K562 (cell line): ENCODE measurements around the gene PRCC. TPM values are rescaled to one million over a fixed set of nuclear protein-coding genes. Genes with fewer than 3 reads are reported as not detected.

Experiments used
- ARHGAP35 ChIP-seq: fragments of 450-650 bp; IDR thresholded peaks from 2 replicates; pipeline ENCODE4 v1.6.1; 2018; ENCODE audit not compliant: partially characterized antibody
- ATF1 ChIP-seq, 2 experiments: fragments of 450-650 bp in 1 of 2; IDR thresholded peaks; 2 replicates each; pipeline ENCODE4 v1.6.1; 2016; ENCODE audit warnings: missing compliant biosample characterization in 1 of 2, missing genetic modification characterization in 1 of 2
- ATF6 ChIP-seq: sonication (generic); formaldehyde crosslinking; IDR thresholded peaks from 2 replicates; pipeline ENCODE4 v1.4.0; 2020; ENCODE audit warnings: mild to moderate bottlenecking, missing genetic modification reagents
- CREB1 ChIP-seq, 2 experiments: sonication (generic) in 1 of 2; formaldehyde crosslinking in 1 of 2; IDR thresholded peaks; 2 replicates each; pipeline versions ENCODE4 v1.6.1 to v1.8.0; 2012 to 2022; ENCODE audit warnings: inconsistent platforms in 1 of 2, mild to moderate bottlenecking in 1 of 2, missing genetic modification reagents in 1 of 2, moderate library complexity in 1 of 2
- FOXP1 ChIP-seq: sonication (generic); formaldehyde crosslinking; IDR thresholded peaks from 2 replicates; pipeline ENCODE4 v1.8.0; 2022; ENCODE audit warnings: mild to moderate bottlenecking, missing genetic modification reagents
- HMGN3 ChIP-seq: IDR thresholded peaks from 2 replicates; pipeline ENCODE4 v1.6.1; 2011; ENCODE audit warnings: borderline replicate concordance, low read depth, mild to moderate bottlenecking, mixed read lengths, low read length; ENCODE audit not compliant: insufficient read length; ENCODE audit errors: extremely low read depth
- MLLT1 ChIP-seq, 2 experiments: fragments of 450-650 bp; IDR thresholded peaks; 2 replicates each; pipeline ENCODE4 v1.6.1; 2016
- NCOA6 ChIP-seq: fragments of 450-650 bp; IDR thresholded peaks from 2 replicates; pipeline ENCODE4 v1.6.1; 2017; ENCODE audit warnings: mild to moderate bottlenecking
- POLR2AphosphoS2 ChIP-seq: IDR thresholded peaks from 2 replicates; pipeline ENCODE4 v1.6.1; 2012; ENCODE audit warnings: low read length, improper control_type of control experiment
- SPI1 ChIP-seq: IDR thresholded peaks from 2 replicates; pipeline ENCODE4 v1.6.1; 2011; ENCODE audit warnings: low read depth, low read length, control low read depth, borderline replicate concordance
- polyA plus RNA-seq, 8 experiments: library from polyadenylated mRNA; depleted of rRNA in 4 of 8; stranded (reverse) in 5 of 8; unstranded in 3 of 8; fragments of >200 nt; fragmentation: Nextera tagmentation in 2 of 8; fragmentation: Illumina TruSeq in 1 of 8; extraction: Ambion mirVana in 2 of 8; extraction: Trizol in 1 of 8; gene quantifications; 2 replicates each; pipeline versions ENCODE4 v1.2.1 to v1.2.3, GENCODE V29; 2011 to 2014; ENCODE audit warnings: inconsistent platforms in 1 of 8, missing spikeins in 1 of 8
- total RNA-seq, 7 experiments: library from RNA; depleted of rRNA in 6 of 7; stranded (reverse); fragments of >200 nt in 6 of 7; fragmentation: Illumina TruSeq in 2 of 7; extraction: Trizol in 2 of 7; gene quantifications; 2 replicates each; pipeline versions ENCODE4 v1.2.1 to v1.2.3, GENCODE V29; 2011 to 2021; ENCODE audit warnings: low replicate concordance in 1 of 7
- TF ChIP-seq, protein P1 (sequence below): fragments of 200-600 bp; sonication (generic); IDR thresholded peaks from one replicate; pipeline ENCODE4 v1.6.1; 2012; ENCODE audit warnings: mild to moderate bottlenecking, low read depth, low read length, inconsistent platforms

PRCC gene
- total and polyA plus RNA-seq, 9 of the 15 experiments (the other 6 are each of a cell fraction or from before 2014, with no cell fraction given): 23.9 to 201 (median 41.1) TPM

GRCh38 chr1:156728599-156729462 lies 38.5 kb upstream of the PRCC start, which contains the start of gene ISG20L2 (continued):
- TF ChIP-seq ATF6 (no peak), ATF1 (CRISPR knock-in tag; IDR thresholded peaks at IDR 0.05) (peak; percentile 96), ATF1 (tag; IDR thresholded peaks at IDR 0.05) (peak; percentile 99), MLLT1 (IDR thresholded peaks at IDR 0.05) (peak in 1 of 2 experiments; percentile 28; a peak in 1 of 4 replicates), HMGN3 (no peak), FOXP1 (peak; percentile 70; the same call in 1 of the 2 replicates), CREB1 (IDR thresholded peaks at IDR 0.05) (peak; percentile 99), CREB1 (CRISPR knock-in tag; IDR thresholded peaks at IDR 0.05) (peak; percentile 98), POLR2AphosphoS2 (peak; percentile 65; the same call in 1 of the 2 replicates), SPI1 (peak; percentile 91), ARHGAP35 (no peak), NCOA6 (no peak)
- TF ChIP-seq, protein P1, sequence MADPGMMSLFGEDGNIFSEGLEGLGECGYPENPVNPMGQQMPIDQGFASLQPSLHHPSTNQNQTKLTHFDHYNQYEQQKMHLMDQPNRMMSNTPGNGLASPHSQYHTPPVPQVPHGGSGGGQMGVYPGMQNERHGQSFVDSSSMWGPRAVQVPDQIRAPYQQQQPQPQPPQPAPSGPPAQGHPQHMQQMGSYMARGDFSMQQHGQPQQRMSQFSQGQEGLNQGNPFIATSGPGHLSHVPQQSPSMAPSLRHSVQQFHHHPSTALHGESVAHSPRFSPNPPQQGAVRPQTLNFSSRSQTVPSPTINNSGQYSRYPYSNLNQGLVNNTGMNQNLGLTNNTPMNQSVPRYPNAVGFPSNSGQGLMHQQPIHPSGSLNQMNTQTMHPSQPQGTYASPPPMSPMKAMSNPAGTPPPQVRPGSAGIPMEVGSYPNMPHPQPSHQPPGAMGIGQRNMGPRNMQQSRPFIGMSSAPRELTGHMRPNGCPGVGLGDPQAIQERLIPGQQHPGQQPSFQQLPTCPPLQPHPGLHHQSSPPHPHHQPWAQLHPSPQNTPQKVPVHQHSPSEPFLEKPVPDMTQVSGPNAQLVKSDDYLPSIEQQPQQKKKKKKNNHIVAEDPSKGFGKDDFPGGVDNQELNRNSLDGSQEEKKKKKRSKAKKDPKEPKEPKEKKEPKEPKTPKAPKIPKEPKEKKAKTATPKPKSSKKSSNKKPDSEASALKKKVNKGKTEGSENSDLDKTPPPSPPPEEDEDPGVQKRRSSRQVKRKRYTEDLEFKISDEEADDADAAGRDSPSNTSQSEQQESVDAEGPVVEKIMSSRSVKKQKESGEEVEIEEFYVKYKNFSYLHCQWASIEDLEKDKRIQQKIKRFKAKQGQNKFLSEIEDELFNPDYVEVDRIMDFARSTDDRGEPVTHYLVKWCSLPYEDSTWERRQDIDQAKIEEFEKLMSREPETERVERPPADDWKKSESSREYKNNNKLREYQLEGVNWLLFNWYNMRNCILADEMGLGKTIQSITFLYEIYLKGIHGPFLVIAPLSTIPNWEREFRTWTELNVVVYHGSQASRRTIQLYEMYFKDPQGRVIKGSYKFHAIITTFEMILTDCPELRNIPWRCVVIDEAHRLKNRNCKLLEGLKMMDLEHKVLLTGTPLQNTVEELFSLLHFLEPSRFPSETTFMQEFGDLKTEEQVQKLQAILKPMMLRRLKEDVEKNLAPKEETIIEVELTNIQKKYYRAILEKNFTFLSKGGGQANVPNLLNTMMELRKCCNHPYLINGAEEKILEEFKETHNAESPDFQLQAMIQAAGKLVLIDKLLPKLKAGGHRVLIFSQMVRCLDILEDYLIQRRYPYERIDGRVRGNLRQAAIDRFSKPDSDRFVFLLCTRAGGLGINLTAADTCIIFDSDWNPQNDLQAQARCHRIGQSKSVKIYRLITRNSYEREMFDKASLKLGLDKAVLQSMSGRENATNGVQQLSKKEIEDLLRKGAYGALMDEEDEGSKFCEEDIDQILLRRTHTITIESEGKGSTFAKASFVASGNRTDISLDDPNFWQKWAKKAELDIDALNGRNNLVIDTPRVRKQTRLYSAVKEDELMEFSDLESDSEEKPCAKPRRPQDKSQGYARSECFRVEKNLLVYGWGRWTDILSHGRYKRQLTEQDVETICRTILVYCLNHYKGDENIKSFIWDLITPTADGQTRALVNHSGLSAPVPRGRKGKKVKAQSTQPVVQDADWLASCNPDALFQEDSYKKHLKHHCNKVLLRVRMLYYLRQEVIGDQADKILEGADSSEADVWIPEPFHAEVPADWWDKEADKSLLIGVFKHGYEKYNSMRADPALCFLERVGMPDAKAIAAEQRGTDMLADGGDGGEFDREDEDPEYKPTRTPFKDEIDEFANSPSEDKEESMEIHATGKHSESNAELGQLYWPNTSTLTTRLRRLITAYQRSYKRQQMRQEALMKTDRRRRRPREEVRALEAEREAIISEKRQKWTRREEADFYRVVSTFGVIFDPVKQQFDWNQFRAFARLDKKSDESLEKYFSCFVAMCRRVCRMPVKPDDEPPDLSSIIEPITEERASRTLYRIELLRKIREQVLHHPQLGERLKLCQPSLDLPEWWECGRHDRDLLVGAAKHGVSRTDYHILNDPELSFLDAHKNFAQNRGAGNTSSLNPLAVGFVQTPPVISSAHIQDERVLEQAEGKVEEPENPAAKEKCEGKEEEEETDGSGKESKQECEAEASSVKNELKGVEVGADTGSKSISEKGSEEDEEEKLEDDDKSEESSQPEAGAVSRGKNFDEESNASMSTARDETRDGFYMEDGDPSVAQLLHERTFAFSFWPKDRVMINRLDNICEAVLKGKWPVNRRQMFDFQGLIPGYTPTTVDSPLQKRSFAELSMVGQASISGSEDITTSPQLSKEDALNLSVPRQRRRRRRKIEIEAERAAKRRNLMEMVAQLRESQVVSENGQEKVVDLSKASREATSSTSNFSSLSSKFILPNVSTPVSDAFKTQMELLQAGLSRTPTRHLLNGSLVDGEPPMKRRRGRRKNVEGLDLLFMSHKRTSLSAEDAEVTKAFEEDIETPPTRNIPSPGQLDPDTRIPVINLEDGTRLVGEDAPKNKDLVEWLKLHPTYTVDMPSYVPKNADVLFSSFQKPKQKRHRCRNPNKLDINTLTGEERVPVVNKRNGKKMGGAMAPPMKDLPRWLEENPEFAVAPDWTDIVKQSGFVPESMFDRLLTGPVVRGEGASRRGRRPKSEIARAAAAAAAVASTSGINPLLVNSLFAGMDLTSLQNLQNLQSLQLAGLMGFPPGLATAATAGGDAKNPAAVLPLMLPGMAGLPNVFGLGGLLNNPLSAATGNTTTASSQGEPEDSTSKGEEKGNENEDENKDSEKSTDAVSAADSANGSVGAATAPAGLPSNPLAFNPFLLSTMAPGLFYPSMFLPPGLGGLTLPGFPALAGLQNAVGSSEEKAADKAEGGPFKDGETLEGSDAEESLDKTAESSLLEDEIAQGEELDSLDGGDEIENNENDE: no peak
